ENCODE data around the gene TSPAN11.

TSPAN11 gene

DNA sequence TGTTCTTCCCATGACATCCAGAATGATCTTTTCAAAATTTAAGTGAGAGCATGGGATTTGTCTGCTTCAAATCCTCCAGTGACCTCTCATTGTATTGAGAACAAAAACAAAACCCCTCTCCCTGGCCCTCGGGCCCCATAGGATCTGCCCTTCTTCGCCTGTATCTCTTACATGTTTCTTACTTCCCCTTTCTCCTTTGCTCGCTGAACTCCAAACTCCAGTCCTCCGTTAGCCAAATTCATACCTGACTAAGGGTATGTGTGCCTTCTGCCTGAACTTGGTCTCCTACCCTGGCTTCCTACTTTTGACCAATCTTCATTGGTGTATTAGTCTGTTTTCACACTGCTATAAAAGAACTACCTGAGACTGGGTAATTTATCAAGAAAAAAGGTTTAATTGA is 13.2 kb upstream of the TSPAN11 start:
- DNase-seq, result no peak

DNA sequence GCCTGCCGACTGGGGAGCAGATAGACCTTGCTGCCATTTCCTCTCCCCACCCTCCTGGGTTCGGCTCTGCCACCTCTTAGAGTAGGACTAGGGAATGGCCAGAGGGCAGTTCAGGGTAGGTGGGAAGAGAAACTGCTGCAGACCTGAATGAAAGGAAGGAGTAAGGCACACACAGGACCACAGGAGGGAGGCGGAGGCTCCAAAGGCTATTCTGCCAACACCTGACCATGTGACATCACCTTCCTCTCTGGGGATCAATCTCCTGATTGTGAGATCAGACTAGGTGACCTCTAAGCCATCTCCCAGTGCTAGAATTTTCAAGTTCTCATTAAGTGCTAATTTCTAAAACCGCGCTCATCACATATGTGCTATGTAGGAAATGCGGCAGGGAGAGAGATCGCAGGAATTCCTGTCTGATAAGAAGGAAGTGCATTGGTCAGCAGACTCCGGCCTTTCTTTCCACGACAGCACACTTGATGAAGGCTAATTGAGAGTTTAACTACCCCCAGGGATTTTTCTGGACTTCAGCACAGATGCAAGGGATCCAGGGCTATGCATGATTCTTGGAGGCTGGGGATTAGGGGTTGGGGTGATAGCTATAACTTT is 11.5 kb upstream of the TSPAN11 start:
- DNase-seq, result no peak

DNA sequence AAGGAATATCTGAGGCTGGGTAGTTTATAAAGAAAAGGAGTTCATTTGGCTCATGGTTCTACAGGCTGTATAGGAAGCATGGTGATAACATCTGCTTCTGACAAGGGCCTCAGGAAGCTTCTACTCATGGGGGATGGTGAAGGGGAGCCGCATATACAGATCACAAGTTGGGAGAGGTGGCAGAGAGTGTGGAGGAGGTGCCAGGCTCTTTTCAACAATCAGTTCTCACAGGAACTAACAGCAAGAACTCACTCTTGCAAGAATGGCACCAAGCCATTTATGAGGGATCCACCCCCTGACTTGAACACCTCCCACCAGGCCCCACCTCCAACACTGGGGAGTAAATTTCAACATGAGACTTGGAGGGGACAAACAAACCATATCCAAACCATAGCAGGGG is 3.5 kb upstream of the TSPAN11 start:
- DNase-seq, result no peak

DNA sequence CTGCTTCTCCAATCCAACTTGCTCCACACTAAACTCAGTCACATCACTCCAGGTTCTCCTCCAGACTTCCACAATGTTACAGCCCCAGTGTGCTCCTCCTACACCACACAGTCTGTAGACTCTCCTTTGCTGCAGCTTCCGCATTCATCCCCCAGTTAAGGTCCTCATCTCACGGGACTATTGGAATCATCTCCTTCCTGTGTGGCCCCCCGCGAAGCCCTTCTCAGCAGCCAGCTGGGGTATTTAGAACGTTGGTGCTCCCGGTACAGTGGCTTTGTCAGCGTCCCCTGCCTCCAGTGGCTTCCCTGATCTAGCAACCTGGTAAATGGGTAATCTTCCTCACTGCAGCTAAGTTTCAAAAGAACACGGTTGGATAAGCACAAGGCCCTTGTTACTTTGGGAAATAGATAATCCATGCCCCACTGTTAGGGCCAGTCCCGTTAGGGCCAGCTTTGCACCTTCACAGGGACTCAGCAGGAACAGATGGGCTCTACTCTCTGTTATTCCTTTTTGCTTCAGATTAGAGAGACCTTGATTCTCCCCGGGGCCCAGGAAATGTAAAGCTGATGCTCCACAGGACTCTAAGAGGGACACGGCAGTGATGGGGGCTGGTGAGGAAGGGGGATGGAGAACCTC is 823 bp upstream of the TSPAN11 start:
- DNase-seq, result no peak

DNA sequence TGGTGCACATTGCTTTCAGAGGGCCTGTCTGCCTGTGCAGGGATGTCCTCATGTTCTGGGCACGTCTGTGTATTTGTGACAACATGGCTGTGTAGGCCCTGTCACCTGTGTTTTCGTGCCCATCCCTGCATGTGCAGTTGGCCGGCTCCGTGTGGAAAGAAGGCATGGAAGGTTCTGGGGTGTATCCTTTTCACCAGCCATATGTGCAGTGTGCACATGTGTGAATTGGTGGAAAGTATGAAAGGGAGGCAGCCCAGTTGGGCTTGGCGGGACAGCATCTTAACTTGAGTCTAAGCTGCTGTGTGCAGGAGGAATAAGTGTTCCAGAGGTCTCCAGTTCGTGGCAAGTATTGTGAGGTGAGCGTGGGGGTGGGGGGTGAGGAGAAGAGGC is 669 bp downstream of the TSPAN11 start:
- no peak for DNase-seq

DNA sequence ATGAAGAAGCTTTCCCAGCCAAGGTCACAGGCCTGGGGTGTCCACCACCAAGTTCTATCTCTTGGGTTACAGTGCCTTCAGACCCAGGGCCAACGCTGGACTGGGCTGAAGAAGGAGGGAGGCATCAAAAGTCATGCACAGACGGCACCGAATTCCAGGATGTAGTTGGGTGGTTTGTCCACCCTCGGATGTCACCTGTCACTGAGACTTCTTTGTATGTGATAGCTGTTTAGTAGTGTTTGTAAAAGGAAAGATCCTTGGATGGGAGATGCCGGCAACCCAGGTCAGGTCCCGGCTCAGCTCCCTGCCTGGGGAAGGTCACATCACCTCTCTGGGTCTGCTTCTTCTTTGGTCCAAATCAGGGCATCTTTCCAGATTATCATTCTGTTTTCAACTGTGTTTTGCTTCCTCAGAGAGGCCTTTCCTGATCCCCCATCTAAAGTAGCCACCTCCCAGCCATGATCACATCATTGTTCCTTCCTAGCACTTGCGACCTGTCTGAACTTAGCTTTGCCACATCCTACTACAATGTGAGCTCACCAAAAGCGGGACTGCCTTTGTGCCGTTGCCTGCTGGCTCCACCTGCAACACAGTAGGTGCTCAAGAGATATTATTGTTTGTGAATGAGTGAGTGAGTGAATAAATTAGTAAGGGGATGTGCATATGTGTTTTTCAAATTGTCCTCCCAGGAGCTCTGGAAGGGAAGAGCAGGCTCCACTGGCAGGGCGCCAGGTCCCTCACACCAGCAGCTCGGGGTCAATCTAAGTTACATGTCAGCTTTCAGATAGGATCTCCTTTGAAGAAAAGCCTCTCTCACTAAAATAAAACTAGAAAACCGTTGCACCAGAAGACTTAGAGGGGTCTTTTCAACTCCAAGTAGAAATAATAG is 2.1 kb downstream of the TSPAN11 start:
- DNase-seq, result peak; percentile 48

DNA sequence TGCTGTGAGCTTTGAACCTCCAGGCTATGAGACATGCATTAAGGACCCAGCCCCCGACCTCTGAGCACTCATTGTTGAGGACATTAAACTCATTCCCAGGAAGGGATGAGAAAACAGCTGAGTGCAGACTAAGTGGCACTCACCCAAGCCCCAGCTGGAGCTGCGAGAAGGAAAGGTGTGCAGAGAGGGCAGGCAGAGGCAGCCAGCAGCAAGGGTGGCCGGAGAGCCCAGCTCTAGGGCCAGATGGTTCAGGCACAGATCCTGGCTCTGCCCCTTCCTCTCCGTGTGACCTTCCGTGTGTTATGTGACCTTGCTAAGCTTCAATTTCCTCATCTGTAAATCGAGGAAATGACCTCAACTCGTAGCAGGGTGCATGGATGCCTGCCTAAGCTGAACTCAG is 3.7 kb downstream of the TSPAN11 start:
- peak; percentile 25 for DNase-seq

DNA sequence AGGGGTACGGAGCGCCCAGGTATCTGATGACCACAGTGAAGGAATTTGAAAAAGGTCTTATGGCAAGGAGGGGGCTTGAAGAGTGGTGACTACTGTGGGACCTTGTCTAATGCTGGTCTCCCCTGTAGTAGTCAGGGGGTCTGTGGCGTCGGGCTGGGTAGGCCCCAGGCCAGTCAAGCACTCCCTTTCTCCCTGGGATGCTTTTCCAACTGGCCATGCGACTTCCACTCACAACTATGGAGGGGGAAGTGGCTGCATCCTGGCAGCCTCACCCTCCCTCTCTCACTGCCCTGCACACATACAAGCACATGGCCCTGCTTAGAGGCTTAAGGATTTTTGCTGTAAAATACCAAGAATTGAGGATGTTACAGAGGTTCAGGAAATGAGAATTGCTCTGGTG is 4.1 kb downstream of the TSPAN11 start:
- DNase-seq, result no peak

DNA sequence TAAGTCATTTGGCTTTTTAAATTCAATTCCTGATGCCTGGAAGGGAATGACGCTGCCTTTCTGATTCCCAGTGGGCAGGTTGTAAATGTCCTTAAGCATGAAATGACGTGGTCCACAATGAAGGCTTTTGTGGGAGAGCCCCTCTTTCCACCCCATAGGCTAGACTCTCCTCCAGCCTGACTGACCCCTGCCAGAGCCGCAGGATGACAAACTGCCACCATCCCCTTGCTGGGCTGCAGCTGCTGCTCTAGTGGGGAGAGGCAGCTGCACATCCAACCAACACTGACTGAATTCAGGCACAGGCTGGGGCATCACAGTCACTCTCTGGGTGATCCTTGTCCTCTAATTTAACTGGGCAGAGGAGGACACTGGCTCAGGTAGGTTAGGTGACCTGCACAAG is 6.3 kb downstream of the TSPAN11 start:
- no peak for DNase-seq

DNA sequence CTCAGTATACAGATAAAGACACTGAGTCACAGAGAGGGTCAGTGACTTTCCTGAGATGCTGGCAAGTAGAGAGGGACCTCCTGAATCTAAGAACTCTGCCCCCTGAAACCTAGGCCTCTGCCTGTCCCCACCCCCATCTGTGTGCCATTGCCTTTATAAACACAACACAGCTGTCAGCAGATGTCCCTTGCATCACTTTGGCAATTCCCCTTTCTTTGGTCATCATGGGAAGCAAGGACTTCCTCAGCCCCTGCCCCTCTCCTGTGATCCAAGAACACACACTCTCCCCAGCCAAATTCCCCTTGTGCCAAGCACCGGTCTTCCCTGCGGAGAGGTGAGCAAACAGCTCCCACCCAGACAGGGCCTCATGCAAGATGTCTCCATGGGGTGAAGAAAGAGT is 8.3 kb downstream of the TSPAN11 start:
- no peak for DNase-seq

DNA sequence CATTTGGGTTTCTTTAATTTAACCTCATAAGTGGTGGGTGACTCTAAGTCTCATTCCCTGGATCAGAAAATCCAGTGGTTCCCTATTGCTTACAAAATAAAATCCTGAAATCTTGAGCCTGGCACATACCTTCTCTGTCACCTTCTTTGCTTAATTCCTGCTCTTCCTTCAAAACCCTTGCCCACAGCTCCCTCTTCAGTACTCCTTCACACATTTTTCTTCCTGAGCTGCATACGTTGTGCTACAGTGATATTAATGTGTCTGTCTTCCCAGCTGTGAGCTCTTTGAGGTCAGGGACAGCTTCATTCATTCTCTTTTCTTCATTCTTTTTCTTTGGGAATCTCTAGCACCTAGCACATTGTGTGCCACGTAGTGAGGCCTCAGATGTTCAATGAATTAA is 9.5 kb downstream of the TSPAN11 start:
- DNase-seq, result no peak

DNA sequence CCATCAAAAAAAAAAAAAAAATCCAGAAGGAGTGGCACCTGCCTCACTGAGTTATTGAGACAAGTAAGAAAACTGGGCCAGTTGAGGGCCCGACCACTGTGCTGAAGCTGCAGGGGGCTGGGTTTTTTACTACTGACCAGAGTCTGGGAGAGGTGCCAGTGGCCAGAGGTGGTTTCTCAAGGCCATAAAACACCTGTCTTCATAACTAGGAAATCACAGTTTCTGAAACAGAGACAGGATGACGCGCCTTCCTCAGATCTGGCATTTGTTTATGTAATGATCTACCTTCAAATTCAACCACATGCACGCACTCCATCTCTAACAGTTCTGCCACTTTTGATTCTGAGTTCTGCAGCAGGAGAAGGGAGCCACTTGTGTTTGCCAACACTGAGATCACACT is 12.7 kb downstream of the TSPAN11 start:
- no peak for DNase-seq

DNA sequence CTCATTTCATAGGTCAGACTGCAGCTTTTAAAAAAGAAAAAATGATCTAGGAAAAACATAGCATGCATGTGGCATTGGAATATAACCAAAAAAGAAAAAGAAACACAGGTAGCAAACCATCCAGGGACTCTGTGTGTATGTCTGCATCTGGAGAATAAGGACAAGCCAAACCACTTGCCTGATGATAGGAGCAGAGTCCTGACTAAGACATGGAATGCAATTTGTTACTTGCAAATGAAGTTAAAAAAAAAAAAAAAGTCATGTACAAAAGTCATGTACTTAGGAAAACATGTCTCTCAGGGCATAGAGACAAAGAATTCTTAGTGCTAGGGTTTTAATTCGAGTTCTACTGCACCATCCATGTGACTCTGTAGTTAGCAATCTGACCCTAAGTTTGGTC is 15.9 kb downstream of the TSPAN11 start:
- no peak for DNase-seq

DNA sequence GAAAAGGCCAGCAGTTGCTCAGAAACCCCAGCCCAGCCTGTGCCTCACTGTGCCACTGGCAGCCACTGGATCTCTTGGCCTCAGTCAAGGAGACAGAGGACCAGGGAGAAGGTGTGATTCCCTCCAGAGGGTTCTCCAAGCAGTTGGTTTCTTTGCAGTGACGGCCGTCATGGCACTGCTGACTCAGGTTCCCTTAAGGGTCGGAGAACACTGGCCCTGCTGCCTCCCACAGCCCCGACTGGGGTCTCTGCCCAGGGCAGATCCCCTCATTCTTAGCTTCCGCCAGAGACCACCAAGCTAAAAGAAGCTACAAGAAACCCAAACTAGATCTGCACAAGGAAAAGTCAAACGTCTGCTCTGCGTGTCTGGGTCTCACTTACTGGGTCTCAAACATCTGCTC is 16.4 kb downstream of the TSPAN11 start:
- DNase-seq, result no peak

DNA sequence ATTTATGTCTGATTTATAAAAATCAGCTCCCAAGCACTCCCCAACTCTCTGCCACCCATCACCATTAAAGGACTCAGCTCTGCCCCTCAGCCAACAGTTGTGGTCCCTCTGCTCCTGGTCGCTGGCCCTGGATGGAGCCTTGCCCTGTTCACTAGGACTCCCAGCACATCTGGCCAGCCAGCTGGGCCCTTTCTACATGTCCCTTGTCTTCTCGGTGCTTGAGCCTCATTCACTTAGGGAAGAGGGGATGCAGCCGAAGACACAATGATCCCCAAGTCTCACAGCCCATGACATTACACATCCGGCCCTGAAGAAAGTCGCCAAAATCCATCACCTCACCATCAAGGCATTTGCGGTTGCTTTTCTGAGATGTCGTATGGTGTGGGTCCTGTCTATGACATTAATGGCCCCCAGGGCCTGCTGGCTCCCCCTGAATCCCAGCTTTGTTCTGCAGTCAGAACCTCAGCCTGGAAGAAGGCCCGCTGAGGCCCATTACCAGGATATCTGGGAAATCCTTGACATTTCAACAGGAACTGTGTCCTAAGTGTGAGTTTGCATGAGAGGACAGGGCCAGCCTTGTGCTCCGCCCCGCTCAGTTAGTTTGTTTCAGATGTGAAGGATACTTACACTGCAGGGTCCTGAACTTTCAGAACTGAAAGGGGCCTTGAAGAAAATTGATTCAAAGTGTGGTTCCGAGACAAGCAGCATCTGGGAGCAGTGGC is 19.1 kb downstream of the TSPAN11 start:
- DNase-seq, result no peak

DNA sequence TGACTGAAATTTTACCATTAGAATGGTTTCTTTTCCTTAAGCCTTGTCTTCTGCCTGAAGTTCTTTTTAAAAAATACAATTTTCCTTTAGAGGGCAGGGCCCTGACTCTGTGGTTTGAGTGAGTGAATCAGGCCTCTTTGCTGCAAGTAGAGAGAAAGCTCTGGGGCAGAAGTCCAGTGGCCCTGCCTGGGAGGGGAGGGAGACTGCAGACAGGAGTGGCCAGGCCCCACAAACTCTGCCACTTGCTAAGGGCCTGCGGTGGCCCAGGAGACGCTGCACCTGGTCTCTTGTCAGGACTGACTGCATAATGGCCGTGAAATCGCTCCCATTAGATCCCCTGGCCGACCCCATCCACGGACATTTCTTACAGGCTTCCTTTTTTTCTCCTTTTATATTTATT is 25.5 kb downstream of the TSPAN11 start:
- no peak for DNase-seq

DNA sequence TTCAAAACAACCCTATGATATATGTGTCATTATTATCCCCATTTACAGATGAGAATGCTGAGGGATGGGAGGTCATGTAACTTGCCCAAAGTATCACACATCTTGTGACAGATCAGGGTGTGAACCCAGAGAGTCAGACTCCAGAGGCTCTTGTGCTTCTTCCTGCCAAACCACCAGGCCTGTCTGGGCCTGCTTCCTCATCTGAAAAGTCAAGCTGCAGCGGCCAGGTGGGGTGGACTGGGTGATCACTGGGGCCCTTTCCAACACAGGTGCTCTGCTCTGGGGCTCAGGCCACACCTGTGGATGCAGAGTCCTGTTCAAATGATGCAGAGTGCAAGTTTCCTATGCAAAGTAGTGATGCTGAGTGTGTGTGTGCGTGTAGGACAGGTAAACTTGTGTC is 26.7 kb downstream of the TSPAN11 start:
- no peak for DNase-seq

DNA sequence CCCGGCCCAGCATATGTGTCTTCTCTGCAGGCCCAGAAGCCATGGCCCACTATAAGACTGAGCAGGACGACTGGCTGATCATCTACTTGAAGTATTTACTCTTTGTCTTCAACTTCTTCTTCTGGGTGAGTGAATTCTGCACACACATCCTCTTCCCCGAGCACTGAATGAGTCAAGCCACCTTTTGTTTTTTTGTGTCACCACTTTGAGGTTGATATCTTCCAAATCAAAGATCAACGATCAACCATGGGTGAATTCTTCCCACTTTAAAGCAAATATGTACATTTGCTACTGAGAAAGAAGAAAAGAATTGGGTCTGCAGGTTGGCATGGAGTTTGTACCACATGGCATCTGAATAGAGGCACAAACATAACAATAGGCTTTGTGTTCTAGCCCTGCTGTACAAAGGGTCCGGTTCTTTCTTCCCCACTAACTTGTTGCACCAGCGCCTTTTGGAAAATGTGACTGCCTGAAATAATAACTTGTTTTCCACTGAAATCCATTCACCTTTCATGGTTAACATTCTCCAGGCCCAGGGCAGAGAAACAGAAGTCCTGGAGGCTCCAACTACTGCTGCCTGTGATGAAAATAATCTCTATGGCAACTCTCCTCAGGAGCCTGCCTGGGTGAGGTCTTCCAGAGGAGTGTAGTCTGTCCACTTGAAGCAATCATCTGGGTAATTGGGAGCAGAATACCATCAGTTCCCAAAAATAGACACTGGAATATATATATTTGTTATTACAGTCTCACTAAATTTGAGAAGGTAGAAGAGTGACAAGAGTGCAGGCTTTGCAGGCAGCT is 27.6 kb downstream of the TSPAN11 start:
- no peak for DNase-seq

DNA sequence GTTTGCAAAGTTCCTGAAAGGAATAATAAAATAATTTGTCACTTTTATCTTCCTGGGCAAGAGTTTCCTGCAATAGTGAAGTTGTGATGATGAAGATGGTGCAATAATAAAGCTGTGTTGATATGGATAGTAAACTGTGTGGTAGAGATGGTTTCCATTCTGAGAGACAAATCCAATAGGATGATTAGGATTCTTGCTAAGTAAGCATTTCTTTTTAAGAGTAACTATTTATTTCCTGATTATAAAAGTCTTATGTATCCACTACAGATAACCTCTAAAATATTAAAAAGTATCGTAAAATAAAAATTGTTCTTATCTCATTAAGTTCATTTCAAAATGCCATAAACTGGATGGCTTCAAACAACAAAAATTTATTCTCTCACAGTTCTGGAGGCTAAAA is 28.7 kb downstream of the TSPAN11 start:
- DNase-seq, result no peak

DNA sequence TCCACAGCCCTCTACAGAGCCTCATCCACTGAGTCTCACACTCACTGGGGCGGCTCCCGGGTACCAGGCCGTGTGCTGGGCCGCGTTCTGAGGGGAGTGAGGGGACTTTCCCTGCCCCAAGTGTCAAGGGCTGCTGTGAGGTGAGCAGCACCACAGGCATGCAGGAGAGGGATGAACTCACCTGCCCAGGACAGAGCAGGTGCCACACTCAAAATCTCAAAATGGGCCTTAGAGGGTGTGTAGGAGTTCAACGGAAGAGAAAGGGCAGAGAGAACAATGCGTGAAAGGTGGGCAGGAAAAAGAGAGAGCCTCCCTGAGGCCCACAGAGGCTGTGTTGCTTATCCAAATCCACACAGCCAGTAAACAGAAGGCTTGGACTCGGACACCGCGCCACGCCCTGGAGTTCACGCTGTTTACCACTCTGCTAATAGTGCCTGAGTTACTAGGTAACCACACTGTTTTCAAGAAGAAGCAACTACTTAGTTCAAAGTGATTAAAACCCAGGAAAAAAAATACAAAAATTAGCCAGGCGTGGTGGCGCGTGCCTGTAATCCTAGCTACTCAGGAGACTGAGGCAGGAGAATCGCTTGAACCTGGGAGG is 32.7 kb downstream of the TSPAN11 start:
- no peak for DNase-seq

DNA sequence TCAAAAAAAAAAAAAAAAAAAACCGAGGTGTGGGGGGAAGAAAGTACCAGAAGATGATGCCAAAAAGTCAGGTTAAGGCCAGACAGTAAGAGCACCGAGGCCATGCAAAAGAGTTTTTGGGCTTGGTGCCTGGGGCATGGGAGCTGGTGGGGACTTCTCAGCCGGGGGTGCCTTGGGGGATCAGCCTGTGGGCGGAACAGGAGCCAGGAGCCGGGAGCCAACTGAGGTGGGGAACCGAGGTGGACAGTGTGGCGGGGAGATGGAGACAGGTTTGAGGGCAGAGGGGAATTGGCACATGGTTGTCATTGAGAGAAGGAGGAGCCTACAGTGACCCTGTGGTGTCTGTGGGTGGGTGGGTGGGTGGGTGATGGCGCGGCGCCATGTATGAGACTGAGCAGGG is 33.2 kb downstream of the TSPAN11 start:
- DNase-seq, result no peak

DNA sequence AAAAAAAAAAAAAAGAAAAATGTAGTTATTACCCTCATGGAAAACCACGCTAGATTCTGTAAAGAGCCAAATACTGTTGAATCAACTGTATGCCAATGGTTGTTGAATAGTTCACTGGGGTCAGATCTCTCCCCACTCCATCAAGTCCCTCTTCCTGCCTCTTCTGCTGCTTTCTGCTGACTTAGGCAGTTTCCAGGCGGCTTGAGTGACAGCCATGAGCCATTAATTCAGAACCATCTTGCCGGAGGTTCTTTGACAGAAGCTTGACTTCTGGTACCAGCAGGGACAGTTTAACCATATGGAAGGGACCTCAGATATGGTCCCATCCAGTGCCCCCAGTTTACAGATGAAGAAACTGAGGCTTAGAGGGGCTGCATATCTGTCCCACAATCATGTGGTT is 34.5 kb downstream of the TSPAN11 start:
- no peak for DNase-seq
